GM19397 (cell line): ENCODE measurements around the gene TENT5C.
A peak's percentile ranks its signal among the peaks of the same experiment; 100 is the strongest.

Experiments
- ATAC-seq: cut with Tn5 transposase; IDR thresholded peaks from one replicate; pipeline ENCODE4 v1.9.1; 2021; ENCODE audit warnings: mild to moderate bottlenecking, moderate library complexity; ENCODE audit not compliant: unreplicated experiment

TENT5C gene

GRCh38 chr1:117673405-117673804 is 67.6 kb downstream of the TENT5C start:
- ATAC-seq, result no peak

- peak; percentile 50 for ATAC-seq
Observed at GRCh38 chr1:117674521-117675400, 68.9 kb downstream of the TENT5C start.

- no peak for ATAC-seq
Observed at GRCh38 chr1:117675907-117676430, 70.1 kb downstream of the TENT5C start.

GRCh38 chr1:117676615-117677130 is 70.8 kb downstream of the TENT5C start:
- no peak for ATAC-seq
